GM21717 (cell line): ENCODE measurements around the gene TAS2R16.

Source experiments
- ATAC-seq: cut with Tn5 transposase; IDR thresholded peaks from one replicate; pipeline ENCODE4 v1.9.1; 2021; ENCODE audit warnings: mild to moderate bottlenecking, moderate library complexity; ENCODE audit not compliant: unreplicated experiment

TAS2R16 gene, protein sequence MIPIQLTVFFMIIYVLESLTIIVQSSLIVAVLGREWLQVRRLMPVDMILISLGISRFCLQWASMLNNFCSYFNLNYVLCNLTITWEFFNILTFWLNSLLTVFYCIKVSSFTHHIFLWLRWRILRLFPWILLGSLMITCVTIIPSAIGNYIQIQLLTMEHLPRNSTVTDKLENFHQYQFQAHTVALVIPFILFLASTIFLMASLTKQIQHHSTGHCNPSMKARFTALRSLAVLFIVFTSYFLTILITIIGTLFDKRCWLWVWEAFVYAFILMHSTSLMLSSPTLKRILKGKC

DNA sequence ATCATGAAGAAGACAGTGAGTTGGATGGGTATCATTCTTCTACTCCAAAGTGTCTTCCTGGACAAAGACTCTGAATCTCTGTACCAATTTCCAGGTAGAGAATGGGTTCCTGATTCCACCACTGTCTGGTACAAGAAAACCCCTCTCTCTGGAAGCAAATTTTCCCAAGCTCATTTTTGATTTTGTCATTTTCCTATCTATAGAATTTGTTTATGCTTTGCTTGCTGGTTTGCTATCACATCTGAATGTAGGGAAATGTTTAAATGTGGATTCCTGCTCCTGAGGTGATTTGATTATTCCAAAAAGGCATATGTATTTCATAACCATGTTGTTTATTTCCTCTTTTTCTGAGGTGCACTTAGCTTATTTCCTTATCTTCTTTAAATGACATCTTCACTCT, at the start of gene TAS2R16:
Gene TAS2R16, minus strand, starts transcription at position 101 of the 400 bp plus-strand sequence. Its CDS starts 66 bp downstream, at position 35.
- no peak for ATAC-seq

DNA sequence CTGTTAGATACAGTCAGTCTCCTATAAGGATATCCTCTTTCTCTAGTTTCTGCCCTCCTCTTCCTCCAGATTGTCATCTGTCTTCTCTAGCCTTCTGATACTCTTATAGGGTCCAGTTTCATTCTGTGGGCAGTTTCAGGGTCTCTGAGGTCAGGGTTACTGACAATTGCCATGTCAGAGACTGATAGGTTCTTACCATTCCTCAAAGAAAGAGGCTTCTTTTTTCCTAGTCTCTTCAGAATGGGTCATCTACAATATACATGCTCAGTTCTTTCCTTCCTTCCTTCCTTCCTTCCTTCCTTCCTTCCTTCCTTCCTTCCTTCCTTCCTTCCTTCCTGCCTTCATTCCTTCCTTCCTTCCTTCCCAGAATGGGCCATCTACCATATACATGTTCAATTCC, 48.1 kb upstream of the TAS2R16 start:
- no peak for ATAC-seq

DNA sequence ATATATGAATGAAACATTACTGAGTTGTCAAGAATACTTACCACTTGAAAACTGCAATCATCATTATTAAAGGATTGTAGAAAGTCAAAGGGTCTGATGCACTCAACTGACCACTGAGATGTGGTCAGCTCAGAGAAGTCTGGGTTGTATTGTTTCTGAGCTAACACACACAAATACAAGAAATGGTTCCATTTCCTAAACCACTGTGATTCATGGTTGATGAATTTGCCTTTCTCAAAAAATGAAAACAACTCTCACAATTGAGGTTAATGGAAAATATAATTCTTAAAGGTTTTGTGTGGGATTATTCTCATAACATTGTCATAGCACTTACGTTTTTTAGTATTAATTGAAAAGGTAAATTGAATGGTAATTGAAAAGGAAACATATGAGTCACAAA, 45.6 kb upstream of the TAS2R16 start:
- no peak for ATAC-seq

DNA sequence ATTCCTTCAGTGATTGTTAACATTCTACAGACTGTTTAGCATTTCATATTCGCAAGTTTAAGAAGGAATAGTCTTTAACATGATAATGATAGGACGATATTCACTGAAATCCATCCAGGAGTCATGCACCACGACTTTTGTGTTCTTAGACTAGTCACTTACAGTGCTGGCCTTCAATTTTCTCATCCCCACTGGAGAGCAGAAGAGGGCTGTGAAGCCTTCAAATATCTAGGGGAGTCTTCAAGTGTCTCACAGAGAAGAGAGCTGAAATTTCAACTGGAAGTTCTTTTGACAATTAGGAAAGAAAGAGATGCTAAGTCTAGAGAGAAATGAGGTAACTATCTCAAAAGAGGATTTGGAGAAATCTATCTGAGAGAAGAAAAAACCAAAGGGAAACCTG, 43.8 kb upstream of the TAS2R16 start:
- ATAC-seq, result no peak

DNA sequence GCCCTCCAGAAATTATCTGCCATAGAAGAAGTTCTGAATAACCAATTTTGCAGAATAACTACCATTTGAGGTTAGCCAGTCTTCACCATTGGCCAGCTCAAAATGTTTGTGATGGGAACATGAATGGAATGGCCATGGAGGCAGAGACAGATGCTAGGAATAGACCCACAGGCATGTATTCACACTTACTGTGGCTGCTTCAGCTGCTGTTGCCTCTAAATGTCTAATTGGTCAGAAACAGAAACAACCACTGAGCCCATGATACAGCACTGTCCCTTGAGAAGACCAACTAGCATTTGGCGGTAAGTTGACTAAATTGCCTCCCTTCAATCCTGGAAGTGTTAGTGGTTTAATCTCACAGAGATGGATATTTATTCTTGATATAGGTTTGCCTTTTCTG, 38.6 kb upstream of the TAS2R16 start:
- ATAC-seq, result no peak

DNA sequence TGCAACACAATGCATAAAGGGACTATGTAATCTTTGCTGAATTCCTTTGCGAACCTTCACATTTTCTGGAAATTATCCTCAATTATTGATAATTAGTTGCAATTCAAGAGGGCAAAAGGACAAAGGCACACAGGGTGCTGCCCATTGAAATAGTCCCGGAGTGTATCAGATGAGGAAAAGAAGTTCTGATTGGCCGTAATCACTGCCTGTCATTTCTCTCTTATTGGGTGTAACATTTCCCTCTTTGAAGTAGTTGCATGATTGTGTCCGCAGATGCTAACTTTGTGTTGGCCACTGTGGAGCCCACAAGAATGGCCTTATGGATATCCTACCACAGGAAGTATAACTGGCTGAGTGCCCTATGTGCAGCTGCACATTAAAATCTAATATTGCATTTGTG, 35.1 kb upstream of the TAS2R16 start:
- ATAC-seq, result no peak

DNA sequence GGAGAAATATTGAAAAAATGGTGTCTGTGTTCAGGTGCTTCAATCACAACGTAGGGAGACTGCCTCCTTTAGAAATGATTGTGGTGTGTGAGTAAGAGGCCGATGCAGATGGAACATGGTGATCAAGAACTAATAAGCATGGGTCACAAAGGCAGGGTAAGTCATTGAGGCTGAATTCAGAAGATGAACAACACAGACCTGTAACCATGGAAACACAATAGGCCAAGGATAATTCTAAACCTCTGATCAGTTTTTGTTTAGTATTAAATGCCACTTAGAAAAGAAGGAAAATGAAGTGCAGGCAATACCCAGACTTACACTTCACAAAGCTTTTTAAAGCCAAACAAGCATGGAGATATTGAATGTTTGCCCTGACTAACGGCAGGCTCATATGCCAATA, 32.8 kb upstream of the TAS2R16 start:
- no peak for ATAC-seq

DNA sequence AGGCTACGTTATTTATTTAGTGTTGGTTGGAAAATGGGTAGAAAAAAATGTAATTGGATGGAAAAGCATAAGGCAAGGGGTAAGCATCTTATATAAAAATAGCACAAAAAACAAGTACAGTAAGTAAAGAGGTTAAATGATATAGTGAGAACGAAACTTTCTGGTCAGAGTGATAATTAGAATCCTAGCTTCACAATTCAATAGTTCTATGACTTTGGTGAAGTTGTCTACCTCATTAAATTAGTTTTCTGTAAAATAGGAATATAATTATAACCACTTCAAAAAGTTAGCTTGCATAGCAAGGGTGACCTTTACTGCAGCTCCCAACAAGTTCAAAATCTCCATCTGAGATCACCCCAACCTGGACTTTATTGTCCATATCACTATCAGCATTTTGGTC, 30.8 kb upstream of the TAS2R16 start:
- ATAC-seq, result no peak

DNA sequence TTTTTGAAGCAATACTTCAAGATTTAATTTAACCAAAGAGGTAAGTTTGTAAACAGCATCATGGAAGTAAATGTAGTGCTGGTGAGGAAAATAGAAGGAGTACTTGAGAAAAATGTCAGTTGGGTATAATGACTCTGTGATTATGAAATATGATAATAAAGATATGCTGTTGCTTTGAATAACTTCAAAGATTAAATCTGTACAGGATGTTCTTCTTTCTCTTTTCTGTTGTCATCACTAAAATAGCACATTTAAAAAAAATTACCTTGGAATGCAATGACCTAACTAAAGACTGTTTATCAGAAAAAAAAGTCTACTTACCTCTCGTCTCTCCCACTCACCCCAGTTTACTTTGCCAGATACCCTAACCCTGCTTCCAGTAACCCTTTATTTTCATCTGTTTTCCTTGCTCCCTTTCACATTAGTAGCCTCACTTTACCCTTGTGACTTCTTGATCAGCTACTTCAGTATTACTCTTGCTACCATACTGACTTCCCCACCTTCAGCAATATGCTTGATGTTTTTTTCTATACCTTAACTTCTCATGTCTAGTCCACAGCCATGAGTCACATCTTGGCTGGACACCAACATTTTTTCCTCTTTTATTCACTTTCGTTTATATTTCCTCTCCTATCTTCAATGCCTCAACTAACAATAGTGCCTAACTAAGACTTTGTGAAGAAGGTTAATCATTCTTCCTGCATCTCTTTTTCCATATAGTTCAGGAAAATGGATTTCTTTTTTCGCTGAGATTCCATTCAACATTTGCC, 29.7 kb upstream of the TAS2R16 start:
- ATAC-seq, result no peak

DNA sequence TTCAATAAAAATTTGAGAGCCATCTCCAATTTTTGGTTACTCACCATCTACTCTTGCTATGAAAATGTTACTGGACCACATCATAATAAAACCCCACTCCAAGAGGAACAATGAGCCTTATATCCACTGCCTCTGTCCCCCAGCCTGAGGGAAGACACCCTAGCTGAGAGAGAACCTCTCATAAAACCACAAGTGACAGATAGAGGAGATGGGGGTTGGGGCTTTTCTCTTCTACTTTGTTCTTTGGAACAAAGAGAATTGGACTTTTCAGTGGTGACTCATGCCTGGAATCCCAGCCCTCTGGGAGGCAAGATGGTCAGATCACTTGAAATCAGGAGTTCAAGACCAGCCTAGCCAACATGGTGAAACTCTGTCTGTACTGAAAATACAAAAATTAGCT, 27.6 kb upstream of the TAS2R16 start:
- no peak for ATAC-seq

DNA sequence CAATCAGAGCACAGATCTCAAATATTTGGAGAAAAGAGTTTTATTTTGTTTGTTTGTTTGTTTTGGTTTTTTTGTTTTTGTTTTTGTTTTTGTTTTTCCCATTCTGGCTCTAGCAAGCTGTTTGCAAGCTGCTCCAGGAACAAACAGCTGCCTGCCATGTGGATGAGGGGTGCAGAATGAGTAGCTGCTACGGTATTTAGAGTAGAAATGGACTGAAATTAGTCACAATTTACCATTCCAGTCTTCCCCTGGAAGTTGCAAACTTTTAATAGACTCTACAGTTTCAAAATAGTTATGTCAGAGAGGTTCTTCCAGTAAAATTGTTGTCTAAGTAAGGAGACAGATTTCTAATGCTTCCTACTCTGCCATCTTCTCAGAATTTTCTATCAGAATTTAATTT, 27.1 kb upstream of the TAS2R16 start:
- ATAC-seq, result no peak

DNA sequence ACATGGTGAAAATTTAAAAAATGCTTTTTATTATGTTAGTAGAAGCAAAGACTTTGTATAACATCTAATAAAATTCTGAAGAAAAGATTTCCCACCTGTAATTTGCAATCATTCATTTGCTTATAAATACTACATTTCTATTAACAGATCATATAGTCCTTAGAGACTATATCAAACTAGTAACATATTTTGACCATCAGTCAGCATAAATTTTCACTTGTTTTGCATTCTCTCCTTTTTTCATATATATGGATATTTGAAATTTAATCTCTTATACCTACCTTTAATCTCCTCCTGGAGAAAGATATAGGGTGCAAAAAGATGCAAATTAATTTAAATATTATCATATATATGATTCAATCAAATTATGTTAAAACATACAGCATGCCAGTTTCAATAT, 16.9 kb upstream of the TAS2R16 start:
- ATAC-seq, result no peak

DNA sequence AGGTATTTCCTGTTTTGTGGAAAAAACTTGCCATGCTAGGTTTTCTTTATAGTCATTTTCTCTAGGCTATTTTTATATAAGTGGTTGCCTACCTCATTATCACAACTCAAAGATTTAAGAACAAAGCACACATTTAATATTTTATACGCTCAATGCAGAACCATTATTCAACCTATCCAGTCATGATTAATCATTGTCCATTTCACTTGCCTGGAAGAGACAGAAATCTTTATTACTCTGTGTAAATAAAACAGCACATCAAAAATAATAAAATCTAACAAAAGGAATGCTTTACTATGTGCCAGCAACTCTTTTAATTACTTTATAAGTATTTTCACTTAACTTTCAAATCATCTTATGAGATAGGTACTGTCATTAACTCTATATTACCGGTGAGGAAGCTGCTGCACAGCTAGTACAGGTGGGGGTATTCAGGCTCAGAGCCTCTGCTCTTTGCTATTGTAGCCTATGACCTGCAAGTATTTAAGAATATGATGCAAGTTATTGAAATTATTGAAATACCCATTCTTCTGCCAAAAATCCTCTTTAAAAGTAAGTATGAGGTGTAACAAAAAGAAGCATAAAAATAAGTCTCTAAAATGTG, 16.4 kb upstream of the TAS2R16 start:
- ATAC-seq, result no peak

DNA sequence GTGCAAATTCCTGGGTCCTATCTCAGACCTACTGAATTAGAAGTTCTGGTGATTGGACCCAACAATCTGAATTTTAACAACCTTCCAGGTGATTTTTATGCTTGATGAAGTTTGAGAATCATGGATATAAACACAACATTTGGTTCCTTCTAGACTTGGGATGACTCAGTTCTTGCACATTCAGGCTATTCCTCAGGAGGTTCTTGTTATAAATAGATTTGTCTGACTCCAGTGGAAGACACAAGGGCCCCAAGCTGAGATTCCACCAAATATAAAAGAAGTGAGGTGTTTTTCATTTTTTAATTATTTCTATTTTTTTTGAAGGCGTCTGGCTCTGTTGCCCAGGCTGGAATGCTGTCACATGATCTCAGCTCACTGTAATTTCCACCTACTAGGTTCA, 9.4 kb upstream of the TAS2R16 start:
- ATAC-seq, result no peak

DNA sequence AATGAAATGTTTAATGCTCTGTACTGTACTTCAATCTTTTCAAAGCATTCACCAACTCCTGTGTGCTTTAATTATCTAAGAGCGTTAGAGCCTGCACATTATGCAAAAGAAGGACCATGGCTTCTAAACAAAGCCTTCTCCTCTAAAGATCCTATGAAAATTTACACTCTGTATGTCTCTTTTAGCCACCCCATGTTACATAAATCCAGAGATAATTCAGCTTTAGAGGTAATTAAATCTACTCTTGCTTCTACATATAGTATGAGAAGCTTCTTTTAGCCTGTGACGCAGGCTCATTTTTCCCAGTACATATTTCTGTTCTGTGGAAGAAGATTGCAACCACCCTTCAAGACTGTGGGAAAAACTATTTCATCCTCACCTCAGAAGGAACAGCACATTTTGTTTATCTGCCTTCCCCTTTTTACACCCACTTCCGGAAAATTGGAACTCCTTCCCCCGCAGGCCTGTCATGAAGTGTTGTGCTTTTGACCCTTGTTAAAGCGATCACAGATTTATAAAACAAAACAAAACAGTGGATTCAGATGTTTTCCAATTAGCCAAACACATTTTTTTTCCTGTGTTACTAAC, 8.1 kb upstream of the TAS2R16 start:
- no peak for ATAC-seq

DNA sequence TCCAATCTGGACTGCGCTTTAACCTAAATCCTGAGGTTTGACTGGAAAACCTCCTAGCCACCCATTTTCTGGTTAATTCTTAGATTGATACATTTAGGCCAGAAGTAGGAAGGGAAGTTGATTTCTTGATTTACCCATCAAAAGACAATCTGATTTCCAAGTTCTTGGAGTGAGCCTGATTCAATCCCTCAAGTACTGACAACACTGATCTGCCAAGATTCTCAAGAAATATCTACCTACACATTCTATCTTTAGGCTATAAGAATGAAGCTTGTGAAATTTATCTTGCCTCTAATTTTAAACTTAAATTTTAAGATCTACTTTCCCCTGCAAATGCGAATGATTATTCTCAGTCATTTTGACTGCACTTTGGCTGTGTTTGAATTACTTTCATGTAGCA, 5.9 kb downstream of the TAS2R16 start:
- no peak for ATAC-seq

DNA sequence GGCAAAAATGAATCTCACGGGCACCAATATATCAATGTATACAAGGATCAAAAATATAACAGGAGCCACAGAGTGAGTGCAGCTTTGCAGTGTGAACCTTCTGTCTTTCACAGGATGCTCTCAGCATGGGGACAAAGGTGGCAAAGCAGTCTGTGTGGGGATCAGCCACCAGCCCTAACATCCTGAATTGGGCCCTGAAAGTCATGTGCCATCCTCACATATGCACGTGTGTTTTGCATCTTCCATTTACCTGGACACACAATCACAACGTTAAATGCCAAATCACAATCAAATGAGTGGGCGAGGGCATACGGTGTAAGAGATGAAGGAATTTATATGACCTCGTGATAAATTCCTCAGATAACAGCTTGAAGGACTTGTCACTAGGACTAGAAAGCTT, 6.5 kb downstream of the TAS2R16 start:
- ATAC-seq, result no peak

DNA sequence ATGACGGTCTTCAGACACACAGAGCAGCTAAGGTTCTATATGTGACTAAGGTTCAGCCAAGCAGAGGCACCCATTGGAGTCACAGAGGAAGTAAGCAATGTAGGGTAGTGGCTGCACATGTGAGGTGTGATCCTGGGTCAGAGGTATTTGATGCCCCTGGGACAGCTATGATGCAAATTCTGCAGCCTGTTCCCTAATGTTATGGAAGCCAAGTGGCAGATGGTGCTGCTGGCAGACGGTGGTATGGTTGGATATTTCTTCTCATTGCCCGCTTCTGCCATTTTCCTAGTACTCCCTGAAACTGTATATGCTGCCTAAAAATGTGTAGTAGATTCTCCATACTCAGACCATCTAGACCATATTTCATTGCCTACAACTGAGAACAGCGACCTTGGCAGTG, 7.2 kb downstream of the TAS2R16 start:
- no peak for ATAC-seq

DNA sequence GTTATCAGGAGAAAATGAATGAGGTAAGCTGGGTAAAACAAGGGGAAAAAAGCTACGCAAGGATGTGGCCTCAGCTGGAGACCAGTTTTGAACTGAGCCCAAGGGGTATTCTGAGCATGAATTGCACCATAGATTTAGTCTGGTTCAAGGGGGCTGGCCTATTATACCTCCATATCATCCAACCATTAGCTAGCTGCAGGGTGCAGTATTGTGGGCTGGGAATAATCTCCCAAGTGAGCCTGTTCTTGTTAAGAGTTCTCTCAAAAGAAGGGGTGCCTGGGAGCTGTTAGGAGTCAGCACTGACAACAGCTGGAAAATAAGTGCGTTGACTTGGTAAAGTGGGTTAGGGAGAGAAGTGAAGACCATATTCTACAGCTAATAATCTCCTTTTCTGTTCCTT, 8.0 kb downstream of the TAS2R16 start:
- ATAC-seq, result no peak

DNA sequence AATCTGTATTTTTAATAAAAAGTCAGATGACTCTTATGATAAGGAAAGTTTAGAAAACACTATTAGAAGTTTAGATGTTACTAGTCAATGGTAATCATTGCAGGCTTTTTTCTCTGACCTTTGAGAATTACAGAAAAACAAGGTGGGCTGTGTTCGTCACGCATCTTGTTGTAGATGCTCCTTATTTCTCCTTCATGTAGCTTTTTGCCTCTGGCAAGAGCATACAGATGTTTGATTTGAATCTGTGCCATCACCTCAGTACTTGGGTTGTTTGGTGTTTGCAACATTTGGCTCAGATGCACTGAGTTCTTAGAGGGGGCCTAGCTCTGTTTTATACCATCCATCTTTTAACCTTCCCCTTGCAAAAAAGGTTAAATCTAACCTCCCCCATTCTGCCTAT, 11.5 kb downstream of the TAS2R16 start:
- no peak for ATAC-seq

DNA sequence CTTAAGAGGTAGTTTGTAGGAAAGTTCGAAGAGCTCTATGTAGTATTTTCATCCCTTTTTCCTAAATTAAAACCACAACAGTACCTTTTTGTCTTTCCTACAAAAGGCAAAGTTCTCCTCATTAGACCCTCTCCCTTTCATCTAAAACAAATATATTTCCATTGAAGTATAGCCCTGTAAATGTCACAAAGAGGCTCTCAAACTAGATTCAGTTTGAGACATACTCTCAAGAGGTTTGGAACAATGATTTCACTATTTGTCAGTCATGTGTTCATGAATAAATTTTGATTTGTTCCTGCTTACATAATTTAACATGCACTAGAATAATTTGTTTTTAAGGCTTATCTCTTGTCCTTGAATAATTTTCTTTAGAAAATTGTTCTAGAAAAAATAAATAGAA, 12.2 kb downstream of the TAS2R16 start:
- no peak for ATAC-seq

DNA sequence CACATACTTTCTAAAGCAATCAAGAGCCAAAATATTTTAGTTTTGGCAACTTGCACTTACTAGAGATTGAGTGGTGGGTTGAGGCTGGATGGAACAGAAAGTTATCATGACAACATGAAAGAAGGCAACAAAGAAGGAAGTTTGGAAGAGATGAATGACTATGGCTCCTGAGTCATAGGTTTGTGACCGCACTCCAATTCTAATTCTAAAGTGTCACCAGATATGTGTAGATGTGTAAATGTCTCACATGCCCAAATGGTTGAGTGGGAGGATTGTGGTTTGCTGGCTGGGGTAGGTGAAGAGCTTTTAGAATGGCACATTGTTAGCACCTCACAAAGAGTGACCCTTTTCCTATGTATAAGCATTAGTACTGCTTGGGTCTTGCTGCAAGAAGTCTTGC, 20.2 kb downstream of the TAS2R16 start:
- no peak for ATAC-seq
